ENCODE measurements around the gene NDUFA8. TPM values are rescaled to one million over a fixed set of nuclear protein-coding genes. Genes with fewer than 3 reads are reported as not detected.

Gene NDUFA8
- total RNA-seq, 1 experiment from 2014 or later, result 105 TPM

GRCh38 chr9:122183501-122183900, 23.9 kb upstream of the NDUFA8 start:
- intact Hi-C loops (cut with micrococcal nuclease; ENCODE audit: unreplicated experiment), result no loop called here
- ChIA-PET CTCF (no interaction called here), POLR2A (ENCODE audit: low non-redundant PET) (no interaction called here)
- peak; percentile 11 for DNase-seq (ENCODE audit: low spot score)
- Histone ChIP-seq H3K27me3 (replicated peaks; ENCODE audit: insufficient read depth, low read depth, low read length, poor library complexity) (peaks cover 21% of the 10 kb centered on the region), H3K4me3 (ENCODE audit: low read depth, low read length, poor library complexity, severe bottlenecking) (no peak overlapping the region), H3K36me3 (ENCODE audit: insufficient read depth, low read length, poor library complexity, severe bottlenecking) (no peaks in the 10 kb centered on the region), H3K9me3 (ENCODE audit: low read depth, low read length, poor library complexity, severe bottlenecking) (no peaks in the 10 kb centered on the region), H3K4me1 (ENCODE audit: insufficient read depth, low read length, poor library complexity, severe bottlenecking) (no peaks in the 10 kb centered on the region), H3K27ac (ENCODE audit: low read depth, low read length, poor library complexity, severe bottlenecking) (no peak overlapping the region)
- no TSS peak for BruUV-seq (replicated peaks)
- TF ChIP-seq EZH2 (IDR thresholded peaks at IDR 0.05; ENCODE audit: borderline replicate concordance, low read depth, low read length, poor library complexity, severe bottlenecking) (no peak), CTCF (conservative IDR thresholded peaks at IDR 0.05; ENCODE audit: low read depth, low read length) (no peak)

- ChIA-PET POLR2A (ENCODE audit: low non-redundant PET) (no interaction called here), CTCF (interaction anchor here (0.6 kb wide), 1 partner anchor 82 kb away, joined by 3 read pairs; no protein-coding TSS in a partner anchor)
- BruUV-seq (replicated peaks), result no TSS peak
- H3K4me1 ChIP-seq (ENCODE audit: insufficient read depth, low read length, poor library complexity, severe bottlenecking), result no peaks in the 10 kb centered on the region
- peaks cover 26% of the 10 kb centered on the region for H3K27me3 ChIP-seq (replicated peaks; ENCODE audit: insufficient read depth, low read depth, low read length, poor library complexity)
- intact Hi-C loops (cut with micrococcal nuclease; ENCODE audit: unreplicated experiment), result no loop called here
- H3K4me3 ChIP-seq (ENCODE audit: low read depth, low read length, poor library complexity, severe bottlenecking), result no peak overlapping the region
- H3K9me3 ChIP-seq (ENCODE audit: low read depth, low read length, poor library complexity, severe bottlenecking), result no peaks in the 10 kb centered on the region
- H3K27ac ChIP-seq (ENCODE audit: low read depth, low read length, poor library complexity, severe bottlenecking), result no peak overlapping the region
- DNase-seq (ENCODE audit: low spot score), result peak; percentile 10
- no peak for TF ChIP-seq EZH2 (IDR thresholded peaks at IDR 0.05; ENCODE audit: borderline replicate concordance, low read depth, low read length, poor library complexity, severe bottlenecking)
- no peak for TF ChIP-seq CTCF (conservative IDR thresholded peaks at IDR 0.05; ENCODE audit: low read depth, low read length)
- H3K36me3 ChIP-seq (ENCODE audit: insufficient read depth, low read length, poor library complexity, severe bottlenecking), result no peaks in the 10 kb centered on the region
These were observed 21.1 kb upstream of the NDUFA8 start for GRCh38 chr9:122180633-122181032.

GRCh38 chr9:122179690-122180074, 20.1 kb upstream of the NDUFA8 start:
- POLR2A ChIA-PET (ENCODE audit: low non-redundant PET), result no interaction called here
- H3K4me3 ChIP-seq (ENCODE audit: low read depth, low read length, poor library complexity, severe bottlenecking), result no peak overlapping the region
- TF ChIP-seq CTCF (conservative IDR thresholded peaks at IDR 0.05; ENCODE audit: low read depth, low read length) (no peak), EZH2 (IDR thresholded peaks at IDR 0.05; ENCODE audit: borderline replicate concordance, low read depth, low read length, poor library complexity, severe bottlenecking) (no peak)
- no peaks in the 10 kb centered on the region for H3K36me3 ChIP-seq (ENCODE audit: insufficient read depth, low read length, poor library complexity, severe bottlenecking)
- intact Hi-C loops (cut with micrococcal nuclease; ENCODE audit: unreplicated experiment), result no loop called here
- H3K4me1 ChIP-seq (ENCODE audit: insufficient read depth, low read length, poor library complexity, severe bottlenecking), result no peaks in the 10 kb centered on the region
- no peak overlapping the region for H3K27ac ChIP-seq (ENCODE audit: low read depth, low read length, poor library complexity, severe bottlenecking)
- peaks cover 26% of the 10 kb centered on the region for H3K27me3 ChIP-seq (replicated peaks; ENCODE audit: insufficient read depth, low read depth, low read length, poor library complexity)
- no peaks in the 10 kb centered on the region for H3K9me3 ChIP-seq (ENCODE audit: low read depth, low read length, poor library complexity, severe bottlenecking)
- DNase-seq (ENCODE audit: low spot score), result peak; percentile 19
- CTCF ChIA-PET, result no interaction called here
- BruUV-seq (replicated peaks), result no TSS peak
